ENCODE data around the gene PIK3AP1. TPM values are rescaled to one million over a fixed set of nuclear protein-coding genes. Genes with fewer than 3 reads are reported as not detected.
"Not testable (repeated sequence)": the region's sequence is repeated elsewhere in the genome, so short reads cannot be mapped to it uniquely, and the experiment has no call there.

The PIK3AP1 gene
- polyA plus RNA-seq, 3 donors from 2014 or later: 87.4 to 186 (median 98.3) TPM

DNA sequence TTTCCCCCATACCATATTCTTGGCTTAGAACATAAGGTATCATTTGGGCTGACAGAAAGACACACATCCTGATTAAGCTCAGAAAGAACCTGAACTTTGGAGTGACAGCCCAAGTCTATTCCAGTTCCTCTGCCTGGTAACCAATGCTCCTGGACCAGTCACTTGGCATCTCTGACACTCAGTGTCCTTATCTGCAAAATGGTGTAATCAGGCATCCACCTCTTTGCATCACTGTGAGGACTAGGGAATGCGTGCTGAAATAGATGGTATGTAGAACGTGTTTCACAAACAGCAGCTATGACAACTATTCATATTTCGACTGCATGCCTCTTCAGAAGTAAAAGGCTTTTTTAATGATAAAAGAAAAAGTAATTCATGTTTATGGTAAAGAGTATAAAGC is 26.2 kb upstream of the PIK3AP1 start:
- peak overlapping the region in 1 of 6 donors; percentile 79 for H3K27ac Mint-ChIP-seq
- no peaks in the 10 kb centered on the region for H3K36me3 Mint-ChIP-seq
- H3K27me3 Mint-ChIP-seq (ENCODE audit: low read depth in 3 of 3): peaks cover 0 to 2% (median 2%) of the 10 kb centered on the region in 3 donors
- H3K4me3 Mint-ChIP-seq: no peak overlapping the region
- peaks cover 16 to 30% of the 10 kb centered on the region in 2 donors for H3K4me1 Mint-ChIP-seq
- H3K9me3 Mint-ChIP-seq: no peaks in the 10 kb centered on the region
- no peak for DNase-seq

DNA sequence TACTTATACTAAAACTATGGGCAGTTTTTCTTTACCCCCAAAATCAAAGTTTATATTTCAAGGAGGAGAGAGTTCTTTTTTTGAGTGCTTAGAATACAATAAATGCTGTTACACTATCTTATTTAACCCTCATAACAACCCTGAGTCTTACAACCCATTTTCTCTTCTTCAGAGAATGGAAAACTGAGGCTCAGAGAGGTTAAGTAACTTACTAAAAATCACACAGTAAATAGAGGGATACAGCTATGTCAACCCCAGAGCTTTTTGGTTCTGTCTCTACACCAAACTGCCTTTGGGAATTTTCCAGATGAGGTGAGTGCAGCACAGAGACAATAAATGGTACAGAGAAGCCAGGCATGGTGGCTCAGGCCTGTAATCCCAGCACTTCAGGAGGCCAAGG is 25.6 kb upstream of the PIK3AP1 start:
- H3K27me3 Mint-ChIP-seq (ENCODE audit: low read depth in 3 of 3): peaks cover 0 to 2% (median 2%) of the 10 kb centered on the region in 3 donors
- H3K27ac Mint-ChIP-seq: peak overlapping the region in 3 of 6 donors; percentile 33 to 84 (median 70)
- no peak overlapping the region for H3K4me3 Mint-ChIP-seq
- DNase-seq: no peak
- no peaks in the 10 kb centered on the region for H3K36me3 Mint-ChIP-seq
- no peaks in the 10 kb centered on the region for H3K9me3 Mint-ChIP-seq
- peaks cover 16 to 30% of the 10 kb centered on the region in 2 donors for H3K4me1 Mint-ChIP-seq

DNA sequence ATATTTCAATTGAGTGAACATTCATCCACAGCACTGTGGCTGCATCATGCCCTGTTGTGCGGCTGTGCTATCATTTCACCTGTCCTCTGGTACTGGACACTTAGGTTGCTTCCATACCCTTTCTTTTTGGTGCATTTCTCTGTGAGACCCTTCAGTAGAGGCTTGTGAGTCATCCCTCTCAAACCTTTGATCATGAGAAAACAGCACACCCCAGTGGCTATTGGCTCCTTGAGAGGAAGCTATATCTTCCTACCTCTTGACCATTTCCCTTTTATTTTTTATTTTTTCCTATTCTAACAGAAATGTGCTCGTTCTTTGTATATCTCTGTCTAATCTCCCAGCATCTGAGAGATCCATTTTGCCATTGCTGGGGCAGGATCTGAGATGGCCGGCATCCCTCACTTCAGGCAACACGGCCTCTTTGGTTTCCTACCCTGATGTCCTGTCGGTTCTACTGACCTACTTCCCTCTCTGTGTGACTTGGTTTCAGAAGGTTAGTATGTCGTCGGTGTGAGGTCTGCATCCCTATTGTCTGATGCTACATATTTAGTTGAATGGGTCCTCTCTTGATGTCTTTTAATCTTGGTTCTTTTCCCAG is 23.8 kb upstream of the PIK3AP1 start:
- DNase-seq: peak; percentile 35 to 45 (median 39)
- Mint-ChIP-seq H3K4me3 (peak overlapping the region in 4 of 5 donors; percentile 43 to 81 (median 74)), H3K4me1 (peaks cover 16 to 30% of the 10 kb centered on the region in 2 donors), H3K27me3 (ENCODE audit: low read depth in 3 of 3) (peaks cover 0 to 2% (median 0%) of the 10 kb centered on the region in 3 donors), H3K9me3 (no peaks in the 10 kb centered on the region), H3K27ac (peak overlapping the region in 5 of 6 donors; percentile 55 to 92 (median 86)), H3K36me3 (peaks cover 0 to 3% (median 0%) of the 10 kb centered on the region in 3 donors)

DNA sequence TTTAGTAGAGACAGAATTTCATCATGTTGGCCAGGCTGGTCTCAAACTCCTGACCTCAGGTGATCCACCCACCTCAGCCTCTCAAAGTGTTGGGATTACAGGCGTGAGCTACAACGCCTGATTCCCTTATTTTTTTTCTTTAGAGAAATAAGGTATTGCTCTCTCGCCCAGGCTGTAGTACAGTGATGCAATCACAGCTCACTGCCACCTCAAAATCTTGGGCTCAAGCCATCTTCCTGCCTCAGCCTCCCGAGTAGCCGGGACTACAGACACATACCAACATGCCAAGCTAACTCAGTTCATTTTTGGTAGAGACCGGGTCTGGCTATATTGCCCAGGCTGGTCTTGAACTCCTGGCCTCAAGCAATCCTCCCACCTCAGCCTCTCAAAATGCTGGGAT is 21.2 kb upstream of the PIK3AP1 start:
- H3K27me3 Mint-ChIP-seq (ENCODE audit: low read depth in 3 of 3); H3K4me3 Mint-ChIP-seq; DNase-seq; H3K9me3 Mint-ChIP-seq; H3K36me3 Mint-ChIP-seq: not testable (repeated sequence)
- peaks cover 6 to 20% of the 10 kb centered on the region in 2 donors for H3K4me1 Mint-ChIP-seq
- H3K27ac Mint-ChIP-seq: peak overlapping the region in 1 of 6 donors; percentile 34

GRCh38 chr10:96740579-96741281 is 20.4 kb upstream of the PIK3AP1 start:
- H3K4me1 Mint-ChIP-seq: peaks cover 6 to 18% of the 10 kb centered on the region in 2 donors
- H3K4me3 Mint-ChIP-seq: no peak overlapping the region
- H3K27me3 Mint-ChIP-seq (ENCODE audit: low read depth in 3 of 3): peaks cover 0 to 2% (median 0%) of the 10 kb centered on the region in 3 donors
- peak overlapping the region in 4 of 6 donors; percentile 2 to 69 (median 53) for H3K27ac Mint-ChIP-seq
- H3K9me3 Mint-ChIP-seq: no peaks in the 10 kb centered on the region
- DNase-seq: no peak
- peaks cover 0 to 3% (median 0%) of the 10 kb centered on the region in 3 donors for H3K36me3 Mint-ChIP-seq

DNA sequence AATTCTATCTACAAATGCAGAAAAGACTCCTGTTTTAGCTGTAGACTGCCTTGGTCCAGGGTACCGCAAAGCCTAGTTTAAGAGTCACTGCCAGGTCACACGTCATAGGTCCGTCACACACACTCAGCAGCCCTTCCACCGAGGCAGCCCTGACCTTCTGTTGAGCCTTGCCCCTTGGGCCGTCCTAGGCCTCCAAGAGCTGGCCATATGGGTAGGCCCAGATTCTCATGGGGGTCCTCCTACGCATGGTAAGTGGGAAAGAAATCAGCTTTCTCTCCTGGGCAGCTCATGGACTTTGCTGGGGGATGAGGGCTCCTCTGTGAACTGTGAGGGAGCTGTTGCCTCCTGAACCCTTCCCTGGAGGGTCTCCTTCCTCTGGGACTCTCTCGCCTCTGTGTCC is 19.8 kb upstream of the PIK3AP1 start:
- Mint-ChIP-seq H3K27me3 (ENCODE audit: low read depth in 3 of 3) (no peaks in the 10 kb centered on the region), H3K4me1 (peaks cover 6 to 15% of the 10 kb centered on the region in 2 donors), H3K27ac (peak overlapping the region in 1 of 6 donors; percentile 53), H3K36me3 (peaks cover 0 to 3% (median 0%) of the 10 kb centered on the region in 3 donors), H3K4me3 (no peak overlapping the region), H3K9me3 (no peaks in the 10 kb centered on the region)
- no peak for DNase-seq

- not testable (repeated sequence) for H3K4me1 Mint-ChIP-seq; H3K27ac Mint-ChIP-seq; DNase-seq; H3K27me3 Mint-ChIP-seq (ENCODE audit: low read depth in 3 of 3); H3K9me3 Mint-ChIP-seq; H3K36me3 Mint-ChIP-seq; H3K4me3 Mint-ChIP-seq
Observed at GRCh38 chr10:96737307-96737902, 17.1 kb upstream of the PIK3AP1 start.

DNA sequence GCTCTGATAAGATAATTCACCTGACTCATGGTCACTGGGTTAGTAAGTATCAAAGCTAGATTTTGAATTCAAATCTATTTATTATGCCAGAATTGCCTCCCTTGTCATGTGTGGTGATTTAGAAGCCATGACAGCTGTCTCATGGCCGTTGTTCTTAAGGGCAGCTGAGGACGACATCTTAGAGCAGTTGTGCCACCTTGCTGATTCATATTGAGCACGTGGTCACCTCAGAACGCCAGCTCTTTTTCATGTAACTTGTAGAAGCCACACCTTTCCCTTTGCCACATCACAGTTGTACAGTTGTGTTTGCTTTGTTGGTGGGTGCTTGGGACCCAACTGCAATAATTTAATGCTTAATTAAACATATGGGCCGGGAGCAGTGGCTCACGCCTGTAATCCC is 4.3 kb upstream of the PIK3AP1 start:
- Mint-ChIP-seq H3K27me3 (ENCODE audit: low read depth in 3 of 3) (peaks cover 5 to 14% (median 5%) of the 10 kb centered on the region in 3 donors), H3K36me3 (no peaks in the 10 kb centered on the region), H3K27ac (peak overlapping the region in 1 of 6 donors; percentile 45), H3K4me3 (no peak overlapping the region), H3K9me3 (no peaks in the 10 kb centered on the region), H3K4me1 (peaks cover 20 to 23% of the 10 kb centered on the region in 2 donors)
- DNase-seq: no peak

- no peak for DNase-seq
- Mint-ChIP-seq H3K27me3 (ENCODE audit: low read depth in 3 of 3) (peaks cover 5 to 24% (median 5%) of the 10 kb centered on the region in 3 donors), H3K36me3 (peaks cover 0 to 4% (median 0%) of the 10 kb centered on the region in 3 donors), H3K4me3 (peak overlapping the region; percentile 86 to 94 (median 91)), H3K27ac (peak overlapping the region; percentile 90 to 95 (median 92)), H3K4me1 (peaks cover 55 to 57% of the 10 kb centered on the region in 2 donors), H3K9me3 (no peaks in the 10 kb centered on the region)
Observed at GRCh38 chr10:96721207-96721572, 876 bp upstream of the PIK3AP1 start.

GRCh38 chr10:96719850-96720421 is 378 bp downstream of the PIK3AP1 start:
- H3K27me3 Mint-ChIP-seq (ENCODE audit: low read depth in 3 of 3): peaks cover 3 to 24% (median 5%) of the 10 kb centered on the region in 3 donors
- peaks cover 58 to 64% of the 10 kb centered on the region in 2 donors for H3K4me1 Mint-ChIP-seq
- peaks cover 0 to 6% (median 0%) of the 10 kb centered on the region in 3 donors for H3K36me3 Mint-ChIP-seq
- H3K27ac Mint-ChIP-seq: peak overlapping the region; percentile 91 to 99 (median 96)
- H3K4me3 Mint-ChIP-seq: peak overlapping the region; percentile 96 to 100 (median 99)
- no peaks in the 10 kb centered on the region for H3K9me3 Mint-ChIP-seq
- peak; percentile 69 to 73 (median 72) for DNase-seq

DNA sequence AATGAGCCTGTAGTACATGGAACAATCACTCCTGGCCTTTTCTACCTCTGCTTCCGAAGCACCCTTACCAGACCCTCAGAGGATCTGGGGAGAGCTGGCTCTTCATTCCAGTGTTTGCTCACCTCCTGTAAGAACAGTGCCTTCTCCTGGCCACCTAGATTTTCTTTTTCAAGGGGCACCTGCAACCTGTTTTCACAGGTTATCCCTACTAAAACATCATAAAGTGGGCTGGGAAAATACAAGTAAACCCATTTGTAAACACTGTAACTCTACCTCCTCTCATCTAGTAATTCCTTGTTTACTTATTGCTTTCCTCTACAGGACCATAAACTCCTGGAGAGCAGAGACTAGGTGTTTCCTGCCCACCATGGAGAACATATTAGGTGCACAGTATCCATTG is 1.1 kb downstream of the PIK3AP1 start:
- H3K36me3 Mint-ChIP-seq: peaks cover 0 to 9% (median 0%) of the 10 kb centered on the region in 3 donors
- H3K9me3 Mint-ChIP-seq: no peaks in the 10 kb centered on the region
- peaks cover 64 to 71% of the 10 kb centered on the region in 2 donors for H3K4me1 Mint-ChIP-seq
- peak overlapping the region; percentile 91 to 99 (median 96) for H3K27ac Mint-ChIP-seq
- H3K27me3 Mint-ChIP-seq (ENCODE audit: low read depth in 3 of 3): peaks cover 3 to 24% (median 5%) of the 10 kb centered on the region in 3 donors
- no peak for DNase-seq
- peak overlapping the region; percentile 96 to 100 (median 99) for H3K4me3 Mint-ChIP-seq

- Mint-ChIP-seq H3K27ac (peak overlapping the region; percentile 91 to 99 (median 96)), H3K4me3 (peak overlapping the region; percentile 96 to 100 (median 99)), H3K27me3 (ENCODE audit: low read depth in 3 of 3) (peaks cover 3 to 24% (median 5%) of the 10 kb centered on the region in 3 donors), H3K4me1 (peaks cover 72 to 79% of the 10 kb centered on the region in 2 donors), H3K9me3 (no peaks in the 10 kb centered on the region), H3K36me3 (peaks cover 0 to 9% (median 0%) of the 10 kb centered on the region in 3 donors)
- peak in 1 of 3 donors; percentile 16 for DNase-seq
Observed at GRCh38 chr10:96718304-96718990, 1.9 kb downstream of the PIK3AP1 start.

- Mint-ChIP-seq H3K27ac (peak overlapping the region; percentile 88 to 99 (median 94)), H3K36me3 (peaks cover 2 to 16% (median 10%) of the 10 kb centered on the region in 3 donors), H3K4me3 (peak overlapping the region; percentile 96 to 100 (median 99)), H3K4me1 (peaks cover 70 to 84% of the 10 kb centered on the region in 2 donors), H3K9me3 (no peaks in the 10 kb centered on the region), H3K27me3 (ENCODE audit: low read depth in 3 of 3) (peaks cover 3 to 24% (median 3%) of the 10 kb centered on the region in 3 donors)
- no peak for DNase-seq
Observed at GRCh38 chr10:96716390-96716789, 3.9 kb downstream of the PIK3AP1 start.

All from immature natural killer cell (primary cell).